SK-N-SH (cell line): ENCODE data around the gene F2. TPM values are rescaled to one million over a fixed set of nuclear protein-coding genes. Genes with fewer than 3 reads are reported as not detected.
"Not testable (repeated sequence)": the region's sequence is repeated elsewhere in the genome, so short reads cannot be mapped to it uniquely, and the experiment has no call there.

Experiments used
- CTCF ChIA-PET: fragments of 300-600, 350-600 bp; formaldehyde crosslinking; extraction: SDS; loops from one replicate; lab custom pipeline; 2021; lab: Yijun Ruan, JAX
- POLR2A ChIA-PET: fragments of 350-600 bp; sonication (Branson Sonifier 250); formaldehyde crosslinking; extraction: SDS; loops from one replicate; lab custom pipeline; 2020; ENCODE audit warnings: antibody characterized with exemption, inconsistent platforms; lab: Yijun Ruan, JAX
- DNase-seq: peaks from one replicate; pipeline ENCODE4 v3.0.0; 2012
- H2AFZ ChIP-seq: fragments of 200-600 bp; sonication (generic); 2 replicates; pipeline ENCODE4 v1.8.1; 2016; ENCODE audit warnings: antibody characterized with exemption, mild to moderate bottlenecking, low read depth
- H3F3A ChIP-seq: fragments of 200-600 bp; sonication (generic); replicated peaks from 2 replicates; pipeline ENCODE3; 2016; ENCODE audit warnings: antibody characterized with exemption, mild to moderate bottlenecking; ENCODE audit not compliant: insufficient read depth
- H3K27ac ChIP-seq, 2 experiments: fragments of 200-500 bp in 1 of 2; fragments of 200-600 bp in 1 of 2; sonication (Bioruptor generic) in 1 of 2; sonication (generic), shearing (Covaris generic) in 1 of 2; 2 replicates each; pipeline versions ENCODE4 v1.5.1 to v1.6.1; 2014 to 2016; ENCODE audit warnings: low read depth in 2 of 2, inconsistent platforms in 1 of 2, low read length in 1 of 2, mild to moderate bottlenecking in 1 of 2, mixed read lengths in 1 of 2
- H3K27me3 ChIP-seq: fragments of 200-600 bp; sonication (generic), shearing (Covaris generic); 2 replicates; pipeline ENCODE4 v1.6.1; 2016; ENCODE audit warnings: mixed run types; ENCODE audit not compliant: insufficient read depth
- H3K36me3 ChIP-seq, 2 experiments: fragments of 200-500 bp in 1 of 2; fragments of 200-600 bp in 1 of 2; sonication (Bioruptor generic) in 1 of 2; sonication (generic) in 1 of 2; replicated peaks in 1 of 2; 2 replicates each; pipeline versions ENCODE3 to v1.5.1; 2014 to 2016; ENCODE audit warnings: low read length in 1 of 2, mild to moderate bottlenecking in 1 of 2; ENCODE audit not compliant: insufficient read depth in 2 of 2, control insufficient read depth in 1 of 2
- H3K4me1 ChIP-seq, 2 experiments: fragments of 200-500 bp in 1 of 2; fragments of 200-600 bp in 1 of 2; sonication (Bioruptor generic) in 1 of 2; sonication (generic), shearing (Covaris generic) in 1 of 2; 2 replicates each; pipeline versions ENCODE4 v1.5.1 to v1.6.1; 2014 to 2016; ENCODE audit warnings: low read depth in 1 of 2, low read length in 1 of 2, mixed run types in 1 of 2; ENCODE audit not compliant: insufficient read depth in 2 of 2, control insufficient read depth in 1 of 2
- H3K4me2 ChIP-seq: fragments of 200-600 bp; sonication (generic), shearing (Covaris generic); 2 replicates; pipeline ENCODE4 v1.6.1; 2017; ENCODE audit warnings: mixed run types
- H3K4me3 ChIP-seq, 2 experiments: fragments of 200-500 bp in 1 of 2; fragments of 200-600 bp in 1 of 2; sonication (Bioruptor generic) in 1 of 2; sonication (generic), shearing (Covaris generic) in 1 of 2; 2 replicates each; pipeline versions ENCODE4 v1.5.1 to v1.8.1; 2014 to 2016; ENCODE audit warnings: low read depth in 2 of 2, inconsistent platforms in 1 of 2, low read length in 1 of 2, mild to moderate bottlenecking in 1 of 2, mixed read lengths in 1 of 2, moderate library complexity in 1 of 2
- H3K79me2 ChIP-seq: fragments of 200-600 bp; sonication (generic); 2 replicates; pipeline ENCODE4 v1.8.1; 2017; ENCODE audit warnings: mild to moderate bottlenecking; ENCODE audit not compliant: insufficient read depth
- H3K9ac ChIP-seq: fragments of 200-600 bp; sonication (generic); 2 replicates; pipeline ENCODE4 v1.6.1; 2017; ENCODE audit warnings: mixed run types
- H3K9me2 ChIP-seq: fragments of 200-600 bp; sonication (generic); 2 replicates; pipeline ENCODE4 v1.6.1; 2017; ENCODE audit warnings: mixed run types
- H3K9me3 ChIP-seq: fragments of 200-600 bp; sonication (generic); 2 replicates; pipeline ENCODE4 v1.6.1; 2017; ENCODE audit warnings: mixed run types, mild to moderate bottlenecking, moderate library complexity
- H4K20me1 ChIP-seq: fragments of 200-600 bp; sonication (generic); 2 replicates; pipeline ENCODE4 v1.6.1; 2017; ENCODE audit warnings: mild to moderate bottlenecking, mixed run types; ENCODE audit not compliant: insufficient read depth
- CHD2 ChIP-seq: fragments of 150-350 bp; IDR thresholded peaks from 2 replicates; pipeline ENCODE4 v1.6.1; 2018; ENCODE audit warnings: low read length; ENCODE audit not compliant: partially characterized antibody
- ELF1 ChIP-seq: IDR thresholded peaks from 2 replicates; pipeline ENCODE4 v1.4.0; 2012
- FOSL2 ChIP-seq: IDR thresholded peaks from 2 replicates; pipeline ENCODE4 v1.4.0; 2012; ENCODE audit warnings: low read depth, mild to moderate bottlenecking, moderate library complexity, borderline replicate concordance
- FOXM1 ChIP-seq: IDR thresholded peaks from 2 replicates; pipeline ENCODE4 v1.4.0; 2012; ENCODE audit warnings: low read depth, mild to moderate bottlenecking
- MXI1 ChIP-seq: IDR thresholded peaks from 2 replicates; pipeline ENCODE4 v1.6.1; 2012; ENCODE audit warnings: mild to moderate bottlenecking, low read depth, low read length, improper control_type of control experiment
- NFIC ChIP-seq: IDR thresholded peaks from 2 replicates; pipeline ENCODE4 v1.4.0; 2012; ENCODE audit warnings: borderline replicate concordance
- PBX3 ChIP-seq: IDR thresholded peaks from 2 replicates; pipeline ENCODE4; 2012
- POLR2AphosphoS5 ChIP-seq: IDR thresholded peaks from 2 replicates; pipeline ENCODE4 v1.6.1; 2012; ENCODE audit warnings: low read depth, low read length
- RFX5 ChIP-seq: IDR thresholded peaks from 2 replicates; pipeline ENCODE4 v1.6.1; 2012; ENCODE audit warnings: mild to moderate bottlenecking, improper control_type of control experiment, low read length
- TCF12 ChIP-seq: IDR thresholded peaks from 2 replicates; pipeline ENCODE4 v1.4.0; 2012
- TEAD4 ChIP-seq: IDR thresholded peaks from 2 replicates; pipeline ENCODE4 v1.4.0; 2012; ENCODE audit warnings: mild to moderate bottlenecking, borderline replicate concordance; ENCODE audit not compliant: insufficient read depth
- USF2 ChIP-seq: fragments of 150-350 bp; IDR thresholded peaks from 2 replicates; pipeline ENCODE4 v1.6.1; 2017; ENCODE audit warnings: antibody characterized with exemption, low read length, low read depth, borderline replicate concordance
- YY1 ChIP-seq: IDR thresholded peaks from 2 replicates; pipeline ENCODE4 v1.4.0; 2012; ENCODE audit warnings: low read depth, mild to moderate bottlenecking
- WGBS: methylation state at CpG from one replicate; pipeline ENCODE4 v1.1.6; 2017; ENCODE audit warnings: low lambda C conversion rate; 5-methylcytosine and 5-hydroxymethylcytosine counted together
- polyA plus RNA-seq, 3 experiments: library from polyadenylated mRNA; depleted of rRNA; stranded (reverse); fragments of >200 nt; gene quantifications; 2 replicates each; pipeline ENCODE4 v1.2.3, GENCODE V29; 2012
- TF ChIP-seq, protein P1 (sequence below): fragments of 200-600 bp; sonication (generic); IDR thresholded peaks from 2 replicates; pipeline ENCODE4 v1.6.1; 2017; ENCODE audit warnings: antibody characterized with exemption, mild to moderate bottlenecking, moderate library complexity
- TF ChIP-seq, protein P2 (sequence below): IDR thresholded peaks from 2 replicates; pipeline ENCODE4 v1.4.0; 2012; ENCODE audit warnings: low read depth
- TF ChIP-seq, protein P3 (sequence below): IDR thresholded peaks from 2 replicates; pipeline ENCODE4 v1.4.0; 2012; ENCODE audit warnings: low read depth, borderline replicate concordance

Gene F2
- polyA plus RNA-seq, 1 of the 3 experiments (the other 2 are of a cell fraction), result 0.07 TPM

- no peaks in the 10 kb centered on the region for H4K20me1 ChIP-seq
- no peaks in the 10 kb centered on the region for H3K9me2 ChIP-seq
- no peak overlapping the region for H3K4me2 ChIP-seq
- H3K4me1 ChIP-seq, result peaks cover 0 to 13% of the 10 kb centered on the region in 2 experiments; a peak in 3 of 4 replicates
- no peak overlapping the region for H3K9ac ChIP-seq
- no peak overlapping the region for H3K27ac ChIP-seq
- DNase-seq, result no peak
- H2AFZ ChIP-seq, result no peak overlapping the region
- peaks cover 21% of the 10 kb centered on the region for H3F3A ChIP-seq
- H3K27me3 ChIP-seq, result no peaks in the 10 kb centered on the region
- no peak overlapping the region for H3K4me3 ChIP-seq
- ChIA-PET CTCF (no interaction called here), POLR2A (interaction anchor here (1.0 kb wide), 1 partner anchor 19 kb away, joined by 3 read pairs; no protein-coding TSS in a partner anchor)
- peaks cover 16% of the 10 kb centered on the region for H3K79me2 ChIP-seq
- peaks cover 26 to 43% of the 10 kb centered on the region in 2 experiments for H3K36me3 ChIP-seq
- H3K9me3 ChIP-seq, result no peaks in the 10 kb centered on the region
- WGBS, result 86% methylated on average over 7 of the region's 7 CpGs
- TF ChIP-seq USF2 (no peak), ELF1 (no peak), CHD2 (no peak)
- TF ChIP-seq, protein P1, sequence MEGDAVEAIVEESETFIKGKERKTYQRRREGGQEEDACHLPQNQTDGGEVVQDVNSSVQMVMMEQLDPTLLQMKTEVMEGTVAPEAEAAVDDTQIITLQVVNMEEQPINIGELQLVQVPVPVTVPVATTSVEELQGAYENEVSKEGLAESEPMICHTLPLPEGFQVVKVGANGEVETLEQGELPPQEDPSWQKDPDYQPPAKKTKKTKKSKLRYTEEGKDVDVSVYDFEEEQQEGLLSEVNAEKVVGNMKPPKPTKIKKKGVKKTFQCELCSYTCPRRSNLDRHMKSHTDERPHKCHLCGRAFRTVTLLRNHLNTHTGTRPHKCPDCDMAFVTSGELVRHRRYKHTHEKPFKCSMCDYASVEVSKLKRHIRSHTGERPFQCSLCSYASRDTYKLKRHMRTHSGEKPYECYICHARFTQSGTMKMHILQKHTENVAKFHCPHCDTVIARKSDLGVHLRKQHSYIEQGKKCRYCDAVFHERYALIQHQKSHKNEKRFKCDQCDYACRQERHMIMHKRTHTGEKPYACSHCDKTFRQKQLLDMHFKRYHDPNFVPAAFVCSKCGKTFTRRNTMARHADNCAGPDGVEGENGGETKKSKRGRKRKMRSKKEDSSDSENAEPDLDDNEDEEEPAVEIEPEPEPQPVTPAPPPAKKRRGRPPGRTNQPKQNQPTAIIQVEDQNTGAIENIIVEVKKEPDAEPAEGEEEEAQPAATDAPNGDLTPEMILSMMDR, result no peak
Measured at GRCh38 chr11:46706886-46707285, 12.1 kb upstream of the F2 start.

DNA sequence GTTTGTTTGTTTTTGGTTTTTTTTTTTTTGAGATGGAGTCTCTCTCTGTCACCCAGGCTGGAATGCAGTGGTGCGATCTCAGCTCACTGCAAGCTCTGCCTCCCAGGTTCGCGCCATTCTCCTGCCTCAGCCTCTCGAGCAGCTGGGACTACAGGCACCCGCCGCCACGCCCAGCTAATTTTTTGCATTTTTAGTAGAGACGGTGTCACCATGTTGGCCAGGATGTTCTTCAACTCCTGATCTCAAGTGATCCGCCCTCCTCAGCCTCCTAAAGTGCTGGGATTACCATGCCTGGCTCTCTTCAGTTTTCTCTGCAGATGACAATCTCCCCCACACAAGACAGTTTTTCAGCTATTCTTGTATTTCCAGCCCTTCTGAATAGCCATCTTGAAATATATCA is 9.7 kb upstream of the F2 start:
- H3K27me3 ChIP-seq, DNase-seq, CTCF ChIA-PET, H3K9me3 ChIP-seq, H3K9me2 ChIP-seq, H3K79me2 ChIP-seq, H3K4me3 ChIP-seq, H3K9ac ChIP-seq, POLR2A ChIA-PET, H2AFZ ChIP-seq, H3K4me2 ChIP-seq, H4K20me1 ChIP-seq: not testable (repeated sequence)
- WGBS, result 92% methylated on average over 9 of the region's 9 CpGs
- H3K36me3 ChIP-seq, result peaks cover 3 to 24% of the 10 kb centered on the region in 2 experiments
- peaks cover 40% of the 10 kb centered on the region for H3F3A ChIP-seq
- peak overlapping the region in 1 of 2 experiments; percentile 94; a peak in 1 of 4 replicates for H3K27ac ChIP-seq
- H3K4me1 ChIP-seq, result peaks cover 0 to 11% of the 10 kb centered on the region in 2 experiments; a peak in 2 of 4 replicates

- peak overlapping the region; percentile 48; the same call in 1 of the 2 replicates for H3K9ac ChIP-seq
- peak overlapping the region in 1 of 2 experiments; percentile 94; a peak in 2 of 4 replicates for H3K27ac ChIP-seq
- 39% methylated on average over 5 of the region's 10 CpGs for WGBS
- peak overlapping the region; percentile 49; the same call in 1 of the 2 replicates for H2AFZ ChIP-seq
- ChIA-PET POLR2A (no interaction called here), CTCF (no interaction called here)
- H3K4me3 ChIP-seq, result no peak overlapping the region
- no peaks in the 10 kb centered on the region for H3K9me2 ChIP-seq
- no peaks in the 10 kb centered on the region for H3K27me3 ChIP-seq
- H3K4me2 ChIP-seq, result peak overlapping the region; percentile 66
- H3K4me1 ChIP-seq, result peaks cover 0 to 15% of the 10 kb centered on the region in 2 experiments; a peak in 2 of 4 replicates
- no peaks in the 10 kb centered on the region; the same call in 1 of the 2 replicates for H3K79me2 ChIP-seq
- no peaks in the 10 kb centered on the region for H4K20me1 ChIP-seq
- H3K36me3 ChIP-seq, result peaks cover 3 to 9% of the 10 kb centered on the region in 2 experiments
- no peak for DNase-seq
- peaks cover 47% of the 10 kb centered on the region for H3F3A ChIP-seq
- no peaks in the 10 kb centered on the region for H3K9me3 ChIP-seq
- TF ChIP-seq TEAD4 (no peak), TCF12 (peak; percentile 64; the same call in 1 of the 2 replicates), PBX3 (0 out of 2 replicates have a peak, but pooled peaks have one; percentile 17), FOSL2 (peak; percentile 10; the same call in 1 of the 2 replicates), MXI1 (no peak), YY1 (no peak), POLR2AphosphoS5 (no peak), FOXM1 (no peak), RFX5 (no peak), NFIC (peak; percentile 56; the same call in 1 of the 2 replicates)
- TF ChIP-seq, protein P2, sequence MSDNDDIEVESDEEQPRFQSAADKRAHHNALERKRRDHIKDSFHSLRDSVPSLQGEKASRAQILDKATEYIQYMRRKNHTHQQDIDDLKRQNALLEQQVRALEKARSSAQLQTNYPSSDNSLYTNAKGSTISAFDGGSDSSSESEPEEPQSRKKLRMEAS, result peak; percentile 76
- TF ChIP-seq, protein P3, sequence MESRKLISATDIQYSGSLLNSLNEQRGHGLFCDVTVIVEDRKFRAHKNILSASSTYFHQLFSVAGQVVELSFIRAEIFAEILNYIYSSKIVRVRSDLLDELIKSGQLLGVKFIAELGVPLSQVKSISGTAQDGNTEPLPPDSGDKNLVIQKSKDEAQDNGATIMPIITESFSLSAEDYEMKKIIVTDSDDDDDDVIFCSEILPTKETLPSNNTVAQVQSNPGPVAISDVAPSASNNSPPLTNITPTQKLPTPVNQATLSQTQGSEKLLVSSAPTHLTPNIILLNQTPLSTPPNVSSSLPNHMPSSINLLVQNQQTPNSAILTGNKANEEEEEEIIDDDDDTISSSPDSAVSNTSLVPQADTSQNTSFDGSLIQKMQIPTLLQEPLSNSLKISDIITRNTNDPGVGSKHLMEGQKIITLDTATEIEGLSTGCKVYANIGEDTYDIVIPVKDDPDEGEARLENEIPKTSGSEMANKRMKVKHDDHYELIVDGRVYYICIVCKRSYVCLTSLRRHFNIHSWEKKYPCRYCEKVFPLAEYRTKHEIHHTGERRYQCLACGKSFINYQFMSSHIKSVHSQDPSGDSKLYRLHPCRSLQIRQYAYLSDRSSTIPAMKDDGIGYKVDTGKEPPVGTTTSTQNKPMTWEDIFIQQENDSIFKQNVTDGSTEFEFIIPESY, result no peak
Measured at GRCh38 chr11:46710821-46711269, 8.2 kb upstream of the F2 start.
